Measurements from ENCODE around the gene LRRK1. TPM values are rescaled to one million over a fixed set of nuclear protein-coding genes. Genes with fewer than 3 reads are reported as not detected.

Gene LRRK1
- total and polyA plus RNA-seq, 2 of the 4 experiments (the other 2 are of a cell fraction): 3.0 to 5.8 TPM

GRCh38 chr15:101101676-101102075 lies 182.5 kb downstream of the LRRK1 start:
- Histone ChIP-seq H2AK5ac (ENCODE audit: low read depth, low read length) (no peak overlapping the region), H2BK120ac (ENCODE audit: low read depth, low read length) (no peak overlapping the region), H3K27me3 (ENCODE audit: control insufficient read depth, insufficient read depth, low read length) (no peaks in the 10 kb centered on the region), H3K9ac (ENCODE audit: low read depth, low read length) (no peak overlapping the region), H3K4ac (ENCODE audit: low read depth, low read length) (no peak overlapping the region), H2AFZ (replicated peaks; ENCODE audit: low read length, poor library complexity) (no peak overlapping the region), H3K4me3 (ENCODE audit: insufficient read depth, low read depth, low read length) (no peak overlapping the region), H2BK20ac (ENCODE audit: low read depth, low read length) (no peak overlapping the region), H2AK9ac (replicated peaks; ENCODE audit: low read depth, low read length, poor library complexity) (no peak overlapping the region), H3K56ac (ENCODE audit: extremely low read depth, insufficient read depth, low read length) (no peak overlapping the region), H3K18ac (ENCODE audit: low read depth, low read length) (no peak overlapping the region), H3K9me3 (ENCODE audit: control insufficient read depth, insufficient read depth, low read length) (no peaks in the 10 kb centered on the region; the same call in 1 of the 2 replicates), H3K27ac (ENCODE audit: insufficient read depth, low read length) (no peak overlapping the region), H3K36me3 (ENCODE audit: control insufficient read depth, insufficient read depth, low read length) (no peaks in the 10 kb centered on the region), H3K14ac (replicated peaks; ENCODE audit: low read depth, low read length) (no peak overlapping the region), H4K20me1 (ENCODE audit: insufficient read depth, low read length) (no peaks in the 10 kb centered on the region), H4K91ac (ENCODE audit: insufficient read depth, low read depth, low read length) (no peak overlapping the region), H3K79me1 (ENCODE audit: low read depth in 1 of 2, low read length in 2 of 2) (no peaks in the 10 kb centered on the region), H3K4me2 (ENCODE audit: low read depth, low read length) (no peak overlapping the region), H3K23ac (ENCODE audit: low read depth, low read length) (no peak overlapping the region), H3K4me1 (ENCODE audit: control insufficient read depth, insufficient read depth, low read length) (peaks cover 8% of the 10 kb centered on the region), H3K9me1 (ENCODE audit: insufficient read depth, low read length) (peaks cover 9% of the 10 kb centered on the region; the same call in 1 of the 2 replicates), H2BK15ac (ENCODE audit: low read depth, low read length) (no peak overlapping the region), H2BK5ac (ENCODE audit: low read depth, low read length, poor library complexity, severe bottlenecking) (no peak overlapping the region), H4K8ac (ENCODE audit: low read depth in 2 of 2, low read length in 2 of 2) (no peak overlapping the region), H4K5ac (ENCODE audit: low read depth, low read length) (no peak overlapping the region)
- in situ Hi-C loops (cut with MboI; ENCODE audit: low sequenced_read_pairs) (no loop called here), dilution Hi-C loops (cut with HindIII; ENCODE audit: low sequenced_read_pairs, unreplicated experiment) (no loop called here), intact Hi-C loops (cut with micrococcal nuclease) (no loop called here)
- no CpG with 5 or more reads among the region's 3 CpGs for WGBS, 2 experiments (ENCODE audit: extremely low coverage in 2 of 2, insufficient read length in 1 of 2)
- POLR2A ChIA-PET (ENCODE audit: unreplicated experiment): no interaction called here
- 0 out of 2 replicates have a peak, but pooled peaks have one; percentile 18 for TF ChIP-seq MAFK (IDR thresholded peaks at IDR 0.05; ENCODE audit: low read depth, low read length)
- no peak for TF ChIP-seq BHLHE40 (IDR thresholded peaks at IDR 0.05; ENCODE audit: low read depth, low read length)
- CTCF ChIA-PET: no interaction called here
- no peak for ATAC-seq (ENCODE audit: low read depth)
- no TSS peak for BruUV-seq (replicated peaks)
- no peak for DNase-seq
